ENCODE results near the gene ADAM17.

DNA sequence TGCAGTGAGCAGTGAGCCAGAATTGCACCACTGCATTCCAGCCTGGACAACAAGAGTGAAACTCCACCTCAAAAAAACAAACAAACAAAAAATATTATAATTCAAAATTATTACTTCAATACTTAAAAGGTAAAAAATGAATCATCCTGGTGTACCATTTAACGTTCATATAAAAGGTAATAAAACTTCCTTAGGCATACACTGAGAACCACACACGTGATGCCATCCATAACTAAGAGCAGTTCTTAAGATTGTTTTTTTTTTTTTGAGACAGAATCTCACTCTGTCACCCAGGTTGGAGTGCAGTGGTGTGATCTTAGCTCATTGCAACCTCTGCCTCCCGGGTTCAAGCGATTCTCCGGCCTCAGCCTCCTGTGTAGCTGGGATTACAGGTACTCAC lies 45.8 kb upstream of the ADAM17 start:
- TF ChIP-seq CTCF (conservative IDR thresholded peaks at IDR 0.05 in 1 of 2, IDR thresholded peaks at IDR 0.05 in 1 of 2; ENCODE audit: extremely low read depth in 1 of 2, insufficient read depth in 1 of 2, low read depth in 1 of 2, low read length in 2 of 2) (no peak), EZH2 (IDR thresholded peaks at IDR 0.05; ENCODE audit: borderline replicate concordance, low read length) (no peak)
